GM19239 (cell line): ENCODE results near the gene C21orf58.

Source experiments
- DNase-seq: peaks from one replicate; pipeline ENCODE4 v3.0.0; 2011; ENCODE audit warnings: low spot score; ENCODE audit not compliant: insufficient read length
- FAIRE-seq: peaks from 2 replicates; lab custom pipeline; 2011; peaks lifted over from hg19 to GRCh38; lab: Jason Lieb, UNC

C21orf58 gene

GRCh38 chr21:46354518-46354917, 30.8 kb upstream of the C21orf58 start:
- FAIRE-seq (no peak), DNase-seq (no peak)

GRCh38 chr21:46354046-46354445, 30.4 kb upstream of the C21orf58 start:
- FAIRE-seq (no peak), DNase-seq (no peak)

GRCh38 chr21:46352913-46353312, 29.2 kb upstream of the C21orf58 start:
- FAIRE-seq, result no peak
- DNase-seq, result no peak

GRCh38 chr21:46352164-46352515, 28.5 kb upstream of the C21orf58 start:
- DNase-seq (no peak), FAIRE-seq (no peak)

GRCh38 chr21:46351476-46352163, 27.9 kb upstream of the C21orf58 start:
- FAIRE-seq (no peak), DNase-seq (no peak)

- no peak for FAIRE-seq
- no peak for DNase-seq
These were observed 27.3 kb upstream of the C21orf58 start for GRCh38 chr21:46350981-46351380.

- FAIRE-seq (no peak), DNase-seq (no peak)
These were observed 26.9 kb upstream of the C21orf58 start for GRCh38 chr21:46350571-46350970.

- FAIRE-seq (no peak), DNase-seq (no peak)
These were observed 25.6 kb upstream of the C21orf58 start for GRCh38 chr21:46349134-46349760.

GRCh38 chr21:46347791-46348381, 24.2 kb upstream of the C21orf58 start:
- DNase-seq (no peak), FAIRE-seq (no peak)

GRCh38 chr21:46347203-46347550, 23.5 kb upstream of the C21orf58 start:
- DNase-seq (no peak), FAIRE-seq (no peak)

GRCh38 chr21:46346296-46347202, 22.9 kb upstream of the C21orf58 start:
- no peak for DNase-seq
- FAIRE-seq, result no peak

GRCh38 chr21:46345861-46346260, 22.2 kb upstream of the C21orf58 start:
- FAIRE-seq (no peak), DNase-seq (no peak)

- FAIRE-seq (no peak), DNase-seq (no peak)
These were observed 20.7 kb upstream of the C21orf58 start for GRCh38 chr21:46344219-46344915.

GRCh38 chr21:46340998-46341397, 17.3 kb upstream of the C21orf58 start:
- DNase-seq (no peak), FAIRE-seq (no peak)

GRCh38 chr21:46336603-46337002, 12.9 kb upstream of the C21orf58 start:
- DNase-seq (no peak), FAIRE-seq (no peak)

GRCh38 chr21:46334351-46335140, 10.9 kb upstream of the C21orf58 start:
- FAIRE-seq, result no peak

GRCh38 chr21:46329796-46330195, 6.1 kb upstream of the C21orf58 start:
- no peak for FAIRE-seq
- no peak for DNase-seq

More at GRCh38 chr21:46334351-46335140, 10.9 kb upstream of the C21orf58 start:
- no peak for DNase-seq

GRCh38 chr21:46328151-46328550, 4.5 kb upstream of the C21orf58 start:
- no peak for DNase-seq
- FAIRE-seq, result no peak

- FAIRE-seq (no peak), DNase-seq (no peak)
These were observed 4.0 kb upstream of the C21orf58 start for GRCh38 chr21:46327711-46328110.
